ENCODE measurements around the gene SUSD5. TPM values are rescaled to one million over a fixed set of nuclear protein-coding genes. Genes with fewer than 3 reads are reported as not detected.
A peak's percentile ranks its signal among the peaks of the same experiment; 100 is the strongest.

Gene SUSD5
- total and polyA plus RNA-seq, 2 of the 13 experiments (the other 11 are each of a cell fraction or from before 2014, with no cell fraction given): not detected

DNA sequence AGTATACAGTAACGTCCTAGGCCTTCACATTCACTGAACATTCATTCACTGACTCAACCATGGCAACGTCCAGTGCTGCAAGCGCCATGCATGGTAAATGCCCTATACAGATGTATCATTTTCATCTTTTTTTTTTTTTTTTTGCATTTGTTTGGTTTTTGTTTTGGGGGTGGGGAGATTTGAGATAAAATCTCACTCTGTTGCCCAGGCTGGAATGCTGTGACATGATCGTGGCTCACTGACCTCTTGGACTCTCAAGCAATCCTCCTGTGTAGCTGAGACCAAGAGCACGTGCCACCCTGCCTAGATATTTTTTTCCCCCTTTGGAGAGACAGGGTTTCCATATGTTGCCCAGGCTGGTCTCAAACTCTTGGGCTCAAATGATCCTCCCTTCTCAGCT lies 37.4 kb downstream of the SUSD5 start (continued):
- TF ChIP-seq ZNF530 (CRISPR knock-in tag; IDR thresholded peaks at IDR 0.05; ENCODE audit: low read depth): no peak
- TF ChIP-seq MIER3 (CRISPR knock-in tag; IDR thresholded peaks at IDR 0.05; ENCODE audit: borderline replicate concordance): no peak
- no peak for TF ChIP-seq POLR2A (IDR thresholded peaks at IDR 0.05; ENCODE audit: insufficient read depth in 1 of 2, low read depth in 2 of 2, low read length in 2 of 2)
- TF ChIP-seq MEF2D (CRISPR knock-in tag; IDR thresholded peaks at IDR 0.05): no peak
- TF ChIP-seq ZNF121 (CRISPR knock-in tag; IDR thresholded peaks at IDR 0.05): peak; percentile 69; the same call in 1 of the 2 replicates
- no peak for TF ChIP-seq SYNCRIP (IDR thresholded peaks at IDR 0.05; ENCODE audit: insufficient read depth, low read depth, low read length)
- TF ChIP-seq, protein P1, sequence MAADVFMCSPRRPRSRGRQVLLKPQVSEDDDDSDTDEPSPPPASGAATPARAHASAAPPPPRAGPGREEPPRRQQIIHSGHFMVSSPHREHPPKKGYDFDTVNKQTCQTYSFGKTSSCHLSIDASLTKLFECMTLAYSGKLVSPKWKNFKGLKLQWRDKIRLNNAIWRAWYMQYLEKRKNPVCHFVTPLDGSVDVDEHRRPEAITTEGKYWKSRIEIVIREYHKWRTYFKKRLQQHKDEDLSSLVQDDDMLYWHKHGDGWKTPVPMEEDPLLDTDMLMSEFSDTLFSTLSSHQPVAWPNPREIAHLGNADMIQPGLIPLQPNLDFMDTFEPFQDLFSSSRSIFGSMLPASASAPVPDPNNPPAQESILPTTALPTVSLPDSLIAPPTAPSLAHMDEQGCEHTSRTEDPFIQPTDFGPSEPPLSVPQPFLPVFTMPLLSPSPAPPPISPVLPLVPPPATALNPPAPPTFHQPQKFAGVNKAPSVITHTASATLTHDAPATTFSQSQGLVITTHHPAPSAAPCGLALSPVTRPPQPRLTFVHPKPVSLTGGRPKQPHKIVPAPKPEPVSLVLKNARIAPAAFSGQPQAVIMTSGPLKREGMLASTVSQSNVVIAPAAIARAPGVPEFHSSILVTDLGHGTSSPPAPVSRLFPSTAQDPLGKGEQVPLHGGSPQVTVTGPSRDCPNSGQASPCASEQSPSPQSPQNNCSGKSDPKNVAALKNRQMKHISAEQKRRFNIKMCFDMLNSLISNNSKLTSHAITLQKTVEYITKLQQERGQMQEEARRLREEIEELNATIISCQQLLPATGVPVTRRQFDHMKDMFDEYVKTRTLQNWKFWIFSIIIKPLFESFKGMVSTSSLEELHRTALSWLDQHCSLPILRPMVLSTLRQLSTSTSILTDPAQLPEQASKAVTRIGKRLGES (CRISPR knock-in tag; IDR thresholded peaks at IDR 0.05; ENCODE audit: borderline replicate concordance): peak; percentile 72; the same call in 1 of the 2 replicates
- peak; percentile 40; the same call in 1 of the 2 replicates for TF ChIP-seq ZMYM3 (CRISPR knock-in tag; IDR thresholded peaks at IDR 0.05)
- TF ChIP-seq FOSL2 (CRISPR knock-in tag; IDR thresholded peaks at IDR 0.05): peak; percentile 53
- TF ChIP-seq TCF12 (IDR thresholded peaks at IDR 0.05): no peak
- no peak for TF ChIP-seq TCF12 (CRISPR knock-in tag; IDR thresholded peaks at IDR 0.05)
- no peak for TF ChIP-seq ISX (CRISPR knock-in tag; conservative IDR thresholded peaks at IDR 0.05)
- no peak for TF ChIP-seq TAF1 (CRISPR knock-in tag; IDR thresholded peaks at IDR 0.05)
- TF ChIP-seq POGZ (CRISPR knock-in tag; IDR thresholded peaks at IDR 0.05): peak; percentile 46; the same call in 1 of the 2 replicates
- no peak for TF ChIP-seq ZNF446 (CRISPR knock-in tag; IDR thresholded peaks at IDR 0.05)
- no peak for TF ChIP-seq RFXAP (CRISPR knock-in tag; IDR thresholded peaks at IDR 0.05; ENCODE audit: borderline replicate concordance)
- TF ChIP-seq ZNF234 (CRISPR knock-in tag; conservative IDR thresholded peaks at IDR 0.05): no peak
- TF ChIP-seq TBX3 (IDR thresholded peaks at IDR 0.05; ENCODE audit: borderline replicate concordance): no peak
- TF ChIP-seq, protein P2, sequence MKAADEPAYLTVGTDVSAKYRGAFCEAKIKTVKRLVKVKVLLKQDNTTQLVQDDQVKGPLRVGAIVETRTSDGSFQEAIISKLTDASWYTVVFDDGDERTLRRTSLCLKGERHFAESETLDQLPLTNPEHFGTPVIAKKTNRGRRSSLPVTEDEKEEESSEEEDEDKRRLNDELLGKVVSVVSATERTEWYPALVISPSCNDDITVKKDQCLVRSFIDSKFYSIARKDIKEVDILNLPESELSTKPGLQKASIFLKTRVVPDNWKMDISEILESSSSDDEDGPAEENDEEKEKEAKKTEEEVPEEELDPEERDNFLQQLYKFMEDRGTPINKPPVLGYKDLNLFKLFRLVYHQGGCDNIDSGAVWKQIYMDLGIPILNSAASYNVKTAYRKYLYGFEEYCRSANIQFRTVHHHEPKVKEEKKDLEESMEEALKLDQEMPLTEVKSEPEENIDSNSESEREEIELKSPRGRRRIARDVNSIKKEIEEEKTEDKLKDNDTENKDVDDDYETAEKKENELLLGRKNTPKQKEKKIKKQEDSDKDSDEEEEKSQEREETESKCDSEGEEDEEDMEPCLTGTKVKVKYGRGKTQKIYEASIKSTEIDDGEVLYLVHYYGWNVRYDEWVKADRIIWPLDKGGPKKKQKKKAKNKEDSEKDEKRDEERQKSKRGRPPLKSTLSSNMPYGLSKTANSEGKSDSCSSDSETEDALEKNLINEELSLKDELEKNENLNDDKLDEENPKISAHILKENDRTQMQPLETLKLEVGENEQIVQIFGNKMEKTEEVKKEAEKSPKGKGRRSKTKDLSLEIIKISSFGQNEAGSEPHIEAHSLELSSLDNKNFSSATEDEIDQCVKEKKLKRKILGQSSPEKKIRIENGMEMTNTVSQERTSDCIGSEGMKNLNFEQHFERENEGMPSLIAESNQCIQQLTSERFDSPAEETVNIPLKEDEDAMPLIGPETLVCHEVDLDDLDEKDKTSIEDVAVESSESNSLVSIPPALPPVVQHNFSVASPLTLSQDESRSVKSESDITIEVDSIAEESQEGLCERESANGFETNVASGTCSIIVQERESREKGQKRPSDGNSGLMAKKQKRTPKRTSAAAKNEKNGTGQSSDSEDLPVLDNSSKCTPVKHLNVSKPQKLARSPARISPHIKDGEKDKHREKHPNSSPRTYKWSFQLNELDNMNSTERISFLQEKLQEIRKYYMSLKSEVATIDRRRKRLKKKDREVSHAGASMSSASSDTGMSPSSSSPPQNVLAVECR (CRISPR knock-in tag; IDR thresholded peaks at IDR 0.05; ENCODE audit: borderline replicate concordance): no peak
